ENCODE results near the gene DENND4A.

The DENND4A gene

DNA sequence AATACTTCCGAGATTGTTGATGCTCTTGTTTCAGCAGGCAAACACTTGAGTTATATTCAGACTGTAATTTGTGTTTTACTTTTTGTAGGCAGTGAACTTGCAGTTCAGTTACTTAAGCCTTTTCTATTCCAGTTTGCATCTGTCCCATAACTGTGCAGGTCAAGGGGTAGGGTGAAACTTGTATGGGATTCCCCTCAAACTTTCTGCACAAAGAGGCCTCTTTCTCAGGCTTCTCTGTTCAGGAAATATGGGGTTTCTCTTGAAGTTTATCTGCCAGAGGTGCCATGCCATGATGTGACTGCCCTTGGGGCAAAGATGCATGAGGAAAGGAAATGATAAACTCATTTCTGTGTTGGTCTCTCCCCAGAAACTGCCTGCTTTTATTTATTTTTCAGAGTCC, 103.6 kb downstream of the DENND4A start:
- no peak for DNase-seq (ENCODE audit: insufficient read length, low spot score)
- peak; percentile 58 for FAIRE-seq

DNA sequence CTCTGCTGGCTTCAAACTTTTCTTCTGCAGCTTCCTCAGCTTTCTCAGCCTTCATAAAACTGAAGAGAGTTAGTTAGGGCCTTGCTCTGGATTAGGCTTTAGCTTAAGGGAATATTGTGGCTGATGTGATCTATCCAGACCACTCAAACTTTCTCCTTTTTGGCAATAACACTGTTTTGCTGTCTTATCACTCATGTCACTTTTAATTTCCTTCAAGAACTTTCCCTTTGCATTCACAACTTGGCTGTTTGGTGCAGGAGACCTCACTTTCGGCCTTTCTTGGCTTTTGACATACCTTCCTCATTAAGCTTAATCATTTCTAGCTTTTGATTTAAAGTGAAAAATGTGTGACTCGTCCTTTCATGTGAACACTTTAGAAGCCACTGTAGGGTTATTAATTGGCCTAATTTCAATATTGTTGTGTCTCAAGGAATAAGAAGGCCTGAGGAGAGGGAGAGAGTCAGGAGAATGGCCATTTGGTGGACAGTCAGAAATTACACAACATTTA, 109.6 kb downstream of the DENND4A start:
- DNase-seq (ENCODE audit: insufficient read length, low spot score) (no peak), FAIRE-seq (peak; percentile 18)

DNA sequence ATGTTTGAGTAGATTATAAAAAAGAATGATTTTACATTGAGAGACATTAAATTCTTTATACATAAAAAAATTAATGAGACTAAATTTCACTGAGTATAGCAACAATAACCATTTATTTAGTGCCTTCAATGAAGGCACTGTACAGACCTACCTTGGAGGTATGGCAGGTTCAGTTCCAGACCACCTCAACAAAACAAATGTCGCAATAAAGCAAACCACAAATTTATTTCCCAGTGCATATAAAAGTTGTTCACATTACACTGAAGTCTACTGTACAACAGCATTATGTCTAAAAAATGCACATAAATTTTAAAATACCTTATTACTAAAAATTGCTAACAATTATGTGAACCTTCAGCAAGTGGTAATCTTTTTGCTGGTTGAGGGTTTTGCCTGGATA, 111.5 kb downstream of the DENND4A start:
- no peak for FAIRE-seq
- no peak for DNase-seq (ENCODE audit: insufficient read length, low spot score)

DNA sequence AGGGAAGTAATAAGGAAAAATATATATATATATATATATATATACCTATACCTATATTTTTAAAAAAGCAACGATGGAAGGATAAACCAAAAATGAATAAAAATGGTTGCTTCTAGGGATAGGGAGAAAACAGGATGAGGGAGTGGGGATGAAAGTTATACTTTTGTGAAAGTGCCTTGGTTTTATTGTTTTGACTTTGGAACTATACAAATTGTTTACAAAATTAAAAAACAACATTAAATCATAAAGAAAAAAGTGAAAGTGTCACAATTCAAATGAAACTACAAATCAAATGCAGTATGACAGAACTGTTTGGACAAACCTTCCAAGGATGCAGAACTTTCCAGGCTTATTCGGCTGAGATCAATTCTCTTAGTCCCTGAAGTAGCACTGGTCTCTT, 116.0 kb downstream of the DENND4A start:
- FAIRE-seq (no peak), DNase-seq (ENCODE audit: insufficient read length, low spot score) (no peak)

DNA sequence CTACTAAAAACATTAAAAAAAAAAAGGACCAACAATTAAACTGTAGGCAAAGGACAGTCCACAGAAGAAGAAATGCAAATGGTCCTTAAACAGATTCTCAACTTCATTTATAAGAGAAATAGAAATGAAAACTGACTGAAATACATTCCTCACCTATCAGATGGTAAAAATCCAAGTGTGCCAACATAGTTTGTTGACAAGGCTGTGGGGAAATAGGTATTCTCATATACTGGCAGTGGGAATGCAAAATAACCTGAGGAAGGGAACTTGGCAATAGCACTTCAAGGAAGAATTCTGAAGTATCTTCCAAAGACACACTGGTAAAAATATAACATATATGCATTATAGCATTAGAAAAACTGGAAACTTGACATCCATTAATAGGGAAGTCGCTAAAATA, 116.5 kb downstream of the DENND4A start:
- FAIRE-seq (peak; percentile 21), DNase-seq (ENCODE audit: insufficient read length, low spot score) (no peak)

DNA sequence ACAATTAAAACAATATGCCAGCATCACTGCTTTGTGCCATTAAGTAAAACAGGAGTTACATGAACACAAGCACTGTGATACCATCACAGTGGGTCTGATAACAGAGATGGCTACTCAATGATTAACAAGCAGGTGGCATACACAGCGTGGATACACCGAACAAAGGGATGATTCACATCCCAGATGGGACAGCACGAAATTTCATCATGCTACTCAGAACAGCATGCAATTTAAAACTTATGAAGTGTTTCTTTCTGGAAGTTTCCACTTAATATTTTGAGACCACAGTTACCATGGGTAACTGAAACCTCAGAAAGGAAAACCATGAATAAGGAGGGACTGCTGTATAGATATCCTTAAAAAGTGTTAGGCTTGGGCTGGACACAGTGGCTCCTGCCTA, 125.8 kb downstream of the DENND4A start:
- FAIRE-seq: peak; percentile 4
- DNase-seq (ENCODE audit: insufficient read length, low spot score): no peak

DNA sequence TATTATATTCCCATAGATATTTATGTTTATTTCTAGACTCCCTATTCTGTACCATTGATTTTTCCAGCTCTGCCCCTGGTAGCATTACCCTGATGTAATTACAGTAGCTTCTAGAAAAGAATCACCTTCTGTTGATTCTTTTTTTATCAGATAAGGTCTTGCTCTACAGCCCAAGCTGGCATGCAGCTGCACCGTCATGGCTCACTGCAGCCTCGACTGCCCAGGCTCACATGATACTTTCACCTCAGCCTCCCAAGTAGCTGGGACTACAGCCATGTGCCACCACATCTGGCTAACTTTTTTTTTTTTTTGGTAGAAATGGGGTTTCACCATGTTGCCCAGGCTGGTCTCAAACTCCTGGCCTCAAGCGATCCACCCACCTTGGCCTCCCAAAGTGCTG, 128.6 kb downstream of the DENND4A start:
- DNase-seq (ENCODE audit: insufficient read length, low spot score) (no peak), FAIRE-seq (peak; percentile 85)

DNA sequence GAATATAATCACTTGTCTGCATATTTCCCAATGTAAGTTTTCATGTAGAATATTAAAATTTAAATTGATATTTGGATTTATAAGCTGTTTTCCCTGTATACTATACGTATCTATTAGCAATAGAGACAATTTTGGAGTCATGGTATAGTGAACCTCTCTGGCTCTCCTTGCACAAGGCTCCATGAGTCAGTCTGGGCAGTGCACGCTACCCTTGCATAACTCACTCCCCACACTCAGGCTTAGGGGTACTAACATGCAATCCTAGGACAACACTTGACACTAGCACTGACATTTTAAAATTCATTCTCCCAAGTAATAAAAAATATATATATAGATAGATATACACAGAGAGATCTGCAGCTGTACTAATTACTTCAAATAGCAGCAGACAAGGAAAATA, 131.2 kb downstream of the DENND4A start:
- FAIRE-seq (no peak), DNase-seq (ENCODE audit: insufficient read length, low spot score) (no peak)

DNA sequence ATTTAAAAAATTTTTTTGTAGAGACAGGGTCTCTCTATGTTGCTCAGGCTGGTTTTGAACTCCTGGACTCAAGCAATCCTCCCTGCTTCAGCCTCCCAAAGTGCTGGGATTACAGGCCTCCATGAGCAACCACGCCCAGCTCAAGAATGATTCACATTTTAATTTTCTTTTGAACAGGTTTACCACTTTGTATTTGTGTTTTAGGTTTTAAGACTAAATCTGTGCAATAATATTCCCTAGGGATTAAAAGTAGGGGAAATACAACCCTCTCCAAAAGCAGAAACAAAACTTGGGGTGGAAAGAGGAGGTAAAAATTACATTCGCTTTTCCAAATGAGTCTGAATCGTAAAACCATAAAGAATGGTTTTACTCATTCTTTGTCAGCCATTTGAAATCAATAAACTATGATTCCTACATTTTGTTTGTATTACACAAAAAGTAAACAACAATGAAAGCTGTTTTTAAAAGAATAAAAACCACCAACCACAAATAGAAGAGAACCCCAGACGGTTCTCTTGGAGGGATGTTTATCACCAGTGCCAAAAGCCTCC, 132.5 kb downstream of the DENND4A start:
- FAIRE-seq (peak; percentile 57), DNase-seq (ENCODE audit: insufficient read length, low spot score) (no peak)

DNA sequence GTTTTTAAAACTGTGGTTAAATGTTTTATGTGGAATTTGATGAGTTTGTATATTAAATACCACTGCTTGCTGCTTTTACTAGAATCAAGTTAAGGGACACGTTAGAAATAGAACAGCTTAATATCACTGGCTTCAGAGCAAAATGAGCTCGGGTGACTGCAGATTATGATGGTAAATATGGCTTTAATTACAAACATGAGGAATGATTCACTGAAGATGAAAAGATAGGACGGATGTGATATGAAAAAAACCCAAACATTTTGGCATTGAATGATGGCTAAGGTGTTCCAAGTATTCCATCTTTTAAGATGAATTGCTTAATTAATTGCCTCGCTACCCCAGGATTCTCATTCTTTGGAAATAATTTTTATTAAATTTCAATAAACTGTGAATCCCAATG, 136.6 kb downstream of the DENND4A start:
- no peak for FAIRE-seq
- no peak for DNase-seq (ENCODE audit: insufficient read length, low spot score)

DNA sequence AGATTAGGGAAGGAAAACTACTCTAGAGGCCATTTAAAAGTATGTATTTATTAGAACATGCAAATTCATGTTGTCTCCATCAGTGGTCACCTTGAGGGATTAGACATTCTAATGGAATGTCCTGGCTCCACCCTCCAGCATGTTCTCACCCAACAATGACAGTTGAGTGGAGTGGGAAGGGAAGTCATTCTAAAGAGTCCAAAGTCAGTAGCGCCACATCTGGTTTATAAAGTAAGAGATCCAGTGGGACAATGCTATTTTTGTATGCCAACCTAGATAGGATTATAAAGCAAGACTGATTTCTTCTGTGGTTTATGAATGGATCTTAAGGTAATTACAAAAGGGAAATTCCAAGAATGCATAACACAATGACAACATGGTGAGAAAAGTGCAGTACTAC, 137.1 kb downstream of the DENND4A start:
- no peak for DNase-seq (ENCODE audit: insufficient read length, low spot score)
- no peak for FAIRE-seq

DNA sequence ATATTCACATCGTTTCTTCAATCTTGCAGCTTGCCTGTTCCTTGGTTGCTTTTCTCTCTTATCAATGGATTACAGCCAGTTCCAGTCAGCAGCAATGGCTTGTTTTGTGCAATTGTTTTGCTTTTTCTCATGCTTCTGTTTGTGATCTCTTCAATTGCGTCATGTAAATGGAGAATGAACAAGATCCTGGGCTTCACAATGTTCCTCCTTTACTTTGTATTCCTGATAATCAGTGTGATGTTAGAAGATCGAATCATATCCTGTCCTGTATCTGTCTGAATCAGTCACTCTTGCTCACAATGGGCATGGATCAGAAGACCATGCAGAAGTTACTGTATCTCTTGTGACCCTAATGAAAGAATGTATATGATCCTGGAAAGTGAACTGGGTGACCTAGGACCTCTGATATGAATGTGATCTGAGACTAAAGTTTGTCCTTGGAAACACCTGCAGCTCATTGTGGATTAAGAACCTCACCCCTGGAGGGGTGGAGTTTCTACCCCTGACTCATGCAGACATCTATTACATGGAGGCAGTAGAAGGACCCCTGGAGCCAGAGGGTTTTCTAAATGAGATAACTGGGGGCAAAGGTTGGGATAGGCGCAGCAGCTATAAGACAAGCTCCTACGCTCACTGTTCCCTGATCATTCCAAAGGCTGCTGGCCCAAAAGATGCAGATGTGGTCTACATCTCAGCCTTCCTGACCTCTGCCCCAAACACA, 138.1 kb downstream of the DENND4A start:
- DNase-seq (ENCODE audit: insufficient read length, low spot score): no peak
- no peak for FAIRE-seq

DNA sequence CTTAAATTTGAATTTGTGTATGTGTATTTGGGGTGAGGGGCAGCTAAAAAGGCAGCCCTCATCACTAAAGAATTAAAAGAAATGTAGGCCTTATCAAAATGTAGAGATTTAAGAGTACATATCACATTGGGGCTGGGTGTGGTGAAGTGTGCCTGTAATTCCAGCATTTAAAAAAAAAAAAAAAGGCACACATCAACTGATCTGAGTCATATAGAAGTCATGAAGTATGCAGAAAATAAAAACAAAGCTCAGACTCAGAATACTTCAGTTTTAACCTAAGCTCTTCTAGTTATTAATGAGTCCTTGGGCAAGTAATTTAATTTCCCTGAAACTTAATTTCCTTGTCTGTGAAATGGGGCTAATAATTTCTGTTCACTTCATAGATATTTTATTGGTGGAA, 138.8 kb downstream of the DENND4A start:
- DNase-seq (ENCODE audit: insufficient read length, low spot score): no peak
- FAIRE-seq: no peak

DNA sequence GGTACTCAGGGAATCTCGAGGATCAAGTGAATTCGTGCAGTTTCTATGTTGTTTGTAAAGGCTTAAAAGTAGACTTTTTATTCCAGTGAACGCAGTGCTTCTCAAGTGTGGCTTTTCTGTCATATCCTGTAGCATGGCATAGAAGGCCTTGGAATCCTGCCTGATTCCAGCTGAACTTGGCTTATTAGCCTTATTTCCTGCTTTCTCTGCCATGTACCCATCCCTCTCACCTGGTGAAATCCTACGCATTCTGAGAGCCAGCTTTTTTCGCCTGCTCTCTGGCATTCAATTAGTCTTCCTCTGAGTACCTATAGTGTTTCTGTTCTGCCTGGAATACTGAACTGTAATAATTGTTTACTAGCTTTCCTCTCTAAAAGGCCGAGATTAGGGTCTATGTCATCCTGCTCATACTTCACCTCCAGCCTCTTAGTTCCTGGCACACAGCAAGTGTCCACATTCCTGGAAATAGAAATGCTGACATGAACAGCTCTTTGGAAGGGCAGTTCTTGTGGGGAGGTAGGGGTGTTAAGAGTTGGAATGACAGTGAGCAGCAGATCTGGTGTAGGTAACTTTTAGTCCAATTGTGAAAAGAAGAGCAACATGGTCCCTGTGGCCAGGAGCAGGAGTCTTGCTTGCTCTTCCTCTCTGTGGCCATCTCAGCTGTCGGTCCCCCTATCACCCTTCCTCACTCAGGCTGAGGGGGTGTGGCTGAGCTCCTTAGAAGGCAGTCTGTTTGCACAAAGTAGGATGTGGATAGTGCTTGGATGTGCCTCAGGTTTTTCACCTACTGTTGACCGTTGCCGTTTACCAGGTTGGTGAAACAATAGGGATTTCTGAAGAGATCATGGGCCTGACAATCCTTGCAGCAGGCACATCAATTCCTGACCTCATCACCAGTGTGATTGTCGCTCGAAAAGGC, 140.0 kb downstream of the DENND4A start:
- DNase-seq (ENCODE audit: insufficient read length, low spot score) (no peak), FAIRE-seq (no peak)

DNA sequence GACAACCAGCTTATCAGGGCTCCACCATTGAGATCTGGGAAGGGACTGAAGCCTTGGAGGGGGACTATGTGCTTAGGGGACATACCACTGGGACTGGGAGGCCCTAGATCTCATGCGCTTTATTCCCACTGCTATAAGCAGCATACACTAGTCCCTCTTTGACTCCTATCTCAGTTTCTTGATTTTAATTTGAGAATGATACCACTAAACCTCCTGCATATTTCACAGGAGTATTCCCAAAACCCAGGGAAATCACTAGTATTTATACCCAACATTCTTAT, 141.1 kb downstream of the DENND4A start:
- DNase-seq (ENCODE audit: insufficient read length, low spot score) (no peak), FAIRE-seq (no peak)

DNA sequence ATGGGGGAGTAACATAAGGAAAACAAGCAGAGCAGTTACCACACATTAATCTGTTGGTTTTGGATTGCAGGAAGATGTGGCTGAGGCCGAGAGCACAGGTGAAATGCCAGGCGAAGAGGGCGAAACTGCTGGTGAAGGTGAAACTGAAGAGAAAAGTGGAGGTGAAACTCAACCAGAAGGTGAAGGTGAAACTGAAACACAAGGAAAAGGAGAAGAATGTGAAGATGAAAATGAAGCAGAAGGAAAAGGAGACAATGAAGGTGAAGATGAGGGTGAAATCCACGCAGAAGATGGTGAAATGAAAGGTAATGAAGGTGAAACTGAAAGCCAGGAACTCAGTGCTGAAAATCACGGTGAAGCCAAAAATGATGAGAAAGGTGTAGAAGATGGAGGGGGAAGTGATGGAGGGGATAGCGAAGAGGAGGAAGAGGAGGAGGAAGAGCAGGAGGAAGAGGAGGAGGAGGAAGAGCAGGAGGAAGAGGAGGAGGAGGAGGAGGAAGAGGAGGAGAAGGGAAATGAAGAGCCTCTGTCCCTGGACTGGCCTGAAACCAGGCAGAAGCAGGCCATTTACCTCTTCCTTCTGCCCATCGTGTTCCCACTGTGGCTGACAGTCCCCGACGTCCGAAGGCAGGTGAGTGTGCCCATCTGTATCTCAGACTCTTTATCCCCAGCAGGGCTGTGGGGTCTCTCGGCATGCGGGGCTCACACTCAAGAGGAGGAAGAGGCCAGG, 141.6 kb downstream of the DENND4A start:
- FAIRE-seq: peak; percentile 14
- no peak for DNase-seq (ENCODE audit: insufficient read length, low spot score)

DNA sequence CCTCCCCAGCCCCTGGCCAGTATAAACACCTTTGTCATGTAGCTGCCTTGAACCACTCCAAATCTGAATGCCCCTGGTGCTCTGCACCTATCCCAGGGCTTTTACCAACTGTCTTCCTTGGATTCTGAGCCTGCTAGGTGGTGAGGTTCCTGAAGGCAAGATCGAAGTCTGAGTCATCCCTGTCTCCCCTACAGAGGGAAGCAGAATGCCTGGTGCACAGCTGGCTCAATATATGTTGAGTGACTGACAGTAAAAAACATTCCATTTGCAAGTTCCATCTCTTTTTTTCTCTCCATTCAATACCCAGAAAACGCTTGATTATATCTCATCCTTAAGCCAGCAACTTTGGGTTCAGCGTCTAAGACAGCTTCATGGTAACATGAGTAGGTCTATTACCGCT, 145.6 kb downstream of the DENND4A start:
- DNase-seq (ENCODE audit: insufficient read length, low spot score) (no peak), FAIRE-seq (no peak)

DNA sequence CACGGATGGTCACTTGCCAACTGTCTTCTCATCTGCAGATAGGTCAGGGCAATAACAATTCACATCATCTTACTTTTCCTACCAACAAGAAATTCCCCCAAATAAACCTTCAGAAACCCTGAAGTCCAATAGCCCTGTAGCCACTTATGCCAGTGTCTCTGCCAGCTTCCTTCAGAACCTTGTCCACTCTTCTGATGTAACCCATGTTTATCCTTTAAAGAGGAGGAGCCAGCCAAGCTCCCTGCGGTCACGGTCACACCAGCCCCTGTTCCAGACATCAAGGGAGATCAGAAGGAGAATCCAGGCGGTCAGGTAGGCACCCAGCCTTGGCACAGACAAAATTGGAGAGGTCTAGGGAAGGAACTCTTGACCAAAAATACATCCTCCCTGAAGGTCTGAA, 146.7 kb downstream of the DENND4A start:
- no peak for FAIRE-seq

DNA sequence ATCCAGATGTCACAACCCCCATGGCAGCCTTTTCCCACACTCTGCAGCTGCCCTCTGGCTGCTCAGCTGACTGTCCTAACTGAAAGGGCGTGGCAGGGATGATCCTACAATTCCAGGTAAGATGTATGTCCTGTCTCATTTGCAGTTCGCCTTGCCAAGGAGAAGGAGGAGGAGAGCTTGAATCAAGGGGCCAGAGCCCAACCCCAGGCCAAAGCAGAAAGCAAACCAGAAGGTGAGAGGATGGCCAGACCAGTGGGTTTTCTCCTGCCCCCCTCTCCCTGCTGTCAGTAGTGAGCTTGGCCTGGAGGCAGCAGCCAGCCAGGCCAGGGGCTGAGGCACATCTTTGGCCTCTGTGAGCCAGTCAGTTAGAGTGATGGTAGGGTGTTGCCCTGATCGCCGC, 147.8 kb downstream of the DENND4A start:
- FAIRE-seq: no peak
- no peak for DNase-seq (ENCODE audit: insufficient read length, low spot score)

More for the DNA sequence above, 146.7 kb downstream of the DENND4A start:
- DNase-seq (ENCODE audit: insufficient read length, low spot score): no peak

DNA sequence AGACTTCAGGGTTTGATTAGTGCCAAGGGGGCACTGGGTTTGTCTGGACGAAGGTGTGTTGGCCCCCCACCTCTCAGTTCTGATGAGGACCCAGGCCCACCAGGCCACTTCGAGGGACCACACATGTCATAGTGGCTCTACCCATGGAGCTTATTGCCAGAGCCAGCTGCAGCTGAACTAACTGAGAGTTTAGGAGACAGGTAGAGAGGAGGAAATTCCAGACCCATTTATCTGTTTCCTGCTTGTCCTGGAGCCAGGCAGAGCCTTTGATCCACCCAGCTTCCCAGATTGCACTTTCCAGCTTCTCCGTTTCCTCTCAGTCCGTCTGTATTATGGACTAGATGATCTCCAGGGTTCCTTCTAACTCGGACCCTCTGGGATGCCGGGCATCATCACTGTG, 149.5 kb downstream of the DENND4A start:
- FAIRE-seq (no peak), DNase-seq (ENCODE audit: insufficient read length, low spot score) (no peak)

Measured in GM19239 (cell line).